ENCODE results near the gene CUTA.

DNA sequence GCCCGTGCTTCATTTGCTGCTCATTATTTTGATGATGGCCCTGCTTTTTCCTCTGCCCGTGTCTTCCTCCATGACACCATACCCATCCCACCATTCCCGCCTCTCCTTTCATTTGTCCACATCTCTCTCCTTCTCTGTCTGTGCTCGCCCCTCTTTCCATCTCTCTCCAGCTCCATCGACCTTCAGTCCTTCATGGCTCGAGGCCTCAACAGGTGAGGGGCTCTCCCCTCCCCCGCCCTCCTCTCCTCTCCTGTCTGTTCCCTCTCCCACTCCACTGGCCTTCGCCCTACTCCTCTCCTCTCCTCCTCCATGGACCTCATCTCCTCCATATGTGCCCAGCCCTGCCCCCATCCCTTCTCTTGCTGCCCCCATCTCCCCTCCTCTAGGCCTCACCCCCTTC is 24.4 kb upstream of the CUTA start:
- TF ChIP-seq EZH2 (IDR thresholded peaks at IDR 0.05; ENCODE audit: insufficient read depth, poor library complexity, severe bottlenecking) (no peak), EZH2phosphoT487 (IDR thresholded peaks at IDR 0.05; ENCODE audit: insufficient read depth, low read depth) (no peak)

Measured in GM23248 (cell line).